IPS-20b (cell line): ENCODE data around the gene FAM50A.
"Not testable (repeated sequence)": the region's sequence is repeated elsewhere in the genome, so short reads cannot be mapped to it uniquely, and the experiment has no call there.

ENCODE experiments used
- H3K27ac ChIP-seq: one replicate; pipeline ENCODE4 v1.5.1; 2013; ENCODE audit warnings: low read length
- H3K27me3 ChIP-seq: 2 replicates; pipeline ENCODE4 v1.6.1; 2013; ENCODE audit warnings: mild to moderate bottlenecking, low read length, inconsistent platforms; ENCODE audit not compliant: insufficient read depth
- H3K36me3 ChIP-seq: 2 replicates; pipeline ENCODE4 v1.6.1; 2013; ENCODE audit warnings: low read depth, mild to moderate bottlenecking, inconsistent platforms, low read length, moderate library complexity; ENCODE audit not compliant: insufficient read depth
- H3K4me1 ChIP-seq: 2 replicates; pipeline ENCODE4 v1.6.1; 2013; ENCODE audit warnings: mild to moderate bottlenecking, control low read depth, inconsistent platforms, low read length, moderate library complexity; ENCODE audit not compliant: insufficient read depth
- H3K4me3 ChIP-seq: 2 replicates; pipeline ENCODE4 v1.5.1; 2013; ENCODE audit warnings: mild to moderate bottlenecking, low read length, inconsistent platforms
- H3K9ac ChIP-seq: 2 replicates; pipeline ENCODE4 v1.6.1; 2013; ENCODE audit warnings: low read depth, mild to moderate bottlenecking, inconsistent platforms, low read length, moderate library complexity
- H3K9me3 ChIP-seq: 2 replicates; pipeline ENCODE4 v1.6.1; 2013; ENCODE audit warnings: mild to moderate bottlenecking, low read depth, low read length, inconsistent platforms; ENCODE audit not compliant: insufficient read depth

Gene FAM50A, protein sequence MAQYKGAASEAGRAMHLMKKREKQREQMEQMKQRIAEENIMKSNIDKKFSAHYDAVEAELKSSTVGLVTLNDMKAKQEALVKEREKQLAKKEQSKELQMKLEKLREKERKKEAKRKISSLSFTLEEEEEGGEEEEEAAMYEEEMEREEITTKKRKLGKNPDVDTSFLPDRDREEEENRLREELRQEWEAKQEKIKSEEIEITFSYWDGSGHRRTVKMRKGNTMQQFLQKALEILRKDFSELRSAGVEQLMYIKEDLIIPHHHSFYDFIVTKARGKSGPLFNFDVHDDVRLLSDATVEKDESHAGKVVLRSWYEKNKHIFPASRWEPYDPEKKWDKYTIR

DNA sequence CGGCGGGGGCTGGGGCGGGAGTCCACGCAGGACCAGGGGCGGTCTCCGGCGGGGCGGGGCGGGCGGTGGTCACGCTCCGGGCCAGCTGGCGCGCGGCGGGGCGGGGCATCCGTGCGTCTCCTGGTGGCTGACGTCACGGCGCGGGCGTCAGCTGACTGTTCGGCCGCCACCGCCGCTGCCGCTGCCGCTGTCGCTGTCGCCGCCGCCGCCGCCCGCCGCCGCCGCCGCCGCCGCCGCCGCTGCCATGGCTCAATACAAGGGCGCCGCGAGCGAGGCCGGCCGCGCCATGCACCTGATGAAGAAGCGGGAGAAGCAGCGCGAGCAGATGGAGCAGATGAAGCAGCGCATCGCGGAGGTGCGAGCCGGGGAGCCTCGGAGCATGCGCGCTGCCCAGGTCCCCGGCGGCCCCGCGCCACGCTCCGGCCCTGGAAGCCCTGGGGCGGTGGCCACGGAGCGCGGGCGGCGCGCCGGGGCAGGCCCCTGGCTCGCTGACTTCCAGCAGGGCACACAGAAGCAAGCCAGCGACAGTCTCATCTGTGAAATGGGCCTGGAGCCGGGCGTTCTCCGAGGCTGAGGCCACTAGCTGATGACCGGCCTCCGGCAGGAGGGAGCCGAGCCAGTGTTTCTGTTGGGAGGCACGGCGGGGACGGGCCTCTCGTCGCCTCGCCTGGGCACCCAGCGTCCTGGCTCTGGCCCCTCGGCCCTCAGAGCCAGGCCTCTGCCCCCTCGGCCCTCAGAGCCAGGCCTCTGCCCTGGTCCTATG is at the start of gene FAM50A:
Gene FAM50A (plus strand): TSS at position 150 of the 763 bp plus-strand sequence. CDS start 95 bp downstream, at position 245.
- Histone ChIP-seq H3K9me3 (no peaks in the 10 kb centered on the region), H3K27ac (no peak within 1 kb of the TSS), H3K4me3 (peak within 1 kb of the TSS; percentile 63), H3K27me3 (no peaks in the 10 kb centered on the region), H3K9ac (peak within 1 kb of the TSS; percentile 67; the same call in 1 of the 2 replicates), H3K4me1 (no peaks in the 10 kb centered on the region), H3K36me3 (peaks cover 24% of the 10 kb centered on the region; the same call in 1 of the 2 replicates)

DNA sequence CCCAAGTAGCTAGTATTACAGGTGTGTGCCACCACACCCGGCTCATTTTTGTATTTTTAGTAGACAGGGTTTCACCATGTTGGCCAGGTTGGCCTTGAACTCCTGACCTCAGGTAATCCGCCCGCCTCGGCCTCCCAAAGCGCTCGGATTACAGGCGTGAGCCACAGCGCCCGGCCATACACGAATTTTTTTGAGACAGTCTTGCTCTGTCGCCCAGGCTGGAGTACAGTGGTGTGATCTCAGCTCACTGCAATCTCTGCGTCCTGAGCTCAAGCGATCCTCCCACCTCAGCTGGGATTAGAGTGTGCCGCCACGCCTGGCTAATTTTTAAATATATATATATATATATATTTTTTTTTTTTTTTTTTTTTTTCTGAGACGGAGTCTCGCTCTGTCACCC is 47.6 kb upstream of the FAM50A start:
- not testable (repeated sequence) for H3K9me3 ChIP-seq, H3K27me3 ChIP-seq, H3K27ac ChIP-seq, H3K9ac ChIP-seq, H3K4me3 ChIP-seq, H3K4me1 ChIP-seq
- peaks cover 28% of the 10 kb centered on the region for H3K36me3 ChIP-seq

DNA sequence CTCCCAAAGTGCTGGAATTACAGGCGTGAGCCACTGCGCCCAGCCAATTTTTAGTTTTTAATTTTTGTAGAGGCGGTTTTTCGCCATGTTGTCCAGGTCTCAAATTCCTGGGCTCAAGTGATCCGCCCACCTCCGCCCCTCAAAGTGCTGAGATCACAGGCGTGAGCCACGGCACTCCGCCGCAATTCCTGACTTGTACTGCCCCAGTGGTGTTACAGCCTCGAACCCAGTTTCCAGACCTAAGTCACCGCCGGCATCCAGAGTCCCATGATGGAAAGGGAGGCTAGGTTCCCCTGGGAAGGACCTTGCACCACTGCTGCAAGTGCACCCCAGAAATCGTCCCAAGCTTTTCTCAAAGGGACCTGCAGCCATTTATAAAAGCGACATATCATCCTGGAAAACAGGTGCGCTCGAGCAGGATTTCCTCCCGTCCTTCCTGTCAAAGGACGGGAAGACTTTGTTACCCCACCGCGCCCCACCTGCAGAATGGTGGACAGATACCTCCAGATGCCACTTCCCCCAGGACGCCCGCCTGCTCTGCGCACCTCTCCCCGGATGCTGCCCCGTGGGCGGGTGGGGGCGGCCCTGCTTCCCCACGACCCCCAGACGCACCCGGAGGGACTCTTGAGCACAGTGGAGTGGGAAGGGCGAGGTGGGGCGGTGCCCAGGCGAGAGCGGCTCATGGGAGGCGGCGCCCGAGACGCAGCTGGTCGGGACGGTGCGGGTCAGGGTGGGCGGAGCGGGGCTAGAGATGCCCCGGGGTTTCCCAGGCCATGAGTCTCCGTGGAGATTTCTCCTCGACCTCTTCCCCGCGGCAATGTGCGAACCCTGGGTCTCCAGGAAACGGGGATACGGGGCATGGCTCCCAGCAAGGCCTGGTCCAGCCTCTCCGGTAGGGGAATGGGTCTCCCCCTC is 46.7 kb upstream of the FAM50A start:
- H3K27me3 ChIP-seq = no peaks in the 10 kb centered on the region
- H3K4me1 ChIP-seq = no peaks in the 10 kb centered on the region; the same call in 1 of the 2 replicates
- no peaks in the 10 kb centered on the region for H3K9me3 ChIP-seq
- peaks cover 28% of the 10 kb centered on the region for H3K36me3 ChIP-seq
- peak overlapping the region; percentile 99 for H3K9ac ChIP-seq
- peak overlapping the region; percentile 84 for H3K27ac ChIP-seq
- peak overlapping the region; percentile 92 for H3K4me3 ChIP-seq

DNA sequence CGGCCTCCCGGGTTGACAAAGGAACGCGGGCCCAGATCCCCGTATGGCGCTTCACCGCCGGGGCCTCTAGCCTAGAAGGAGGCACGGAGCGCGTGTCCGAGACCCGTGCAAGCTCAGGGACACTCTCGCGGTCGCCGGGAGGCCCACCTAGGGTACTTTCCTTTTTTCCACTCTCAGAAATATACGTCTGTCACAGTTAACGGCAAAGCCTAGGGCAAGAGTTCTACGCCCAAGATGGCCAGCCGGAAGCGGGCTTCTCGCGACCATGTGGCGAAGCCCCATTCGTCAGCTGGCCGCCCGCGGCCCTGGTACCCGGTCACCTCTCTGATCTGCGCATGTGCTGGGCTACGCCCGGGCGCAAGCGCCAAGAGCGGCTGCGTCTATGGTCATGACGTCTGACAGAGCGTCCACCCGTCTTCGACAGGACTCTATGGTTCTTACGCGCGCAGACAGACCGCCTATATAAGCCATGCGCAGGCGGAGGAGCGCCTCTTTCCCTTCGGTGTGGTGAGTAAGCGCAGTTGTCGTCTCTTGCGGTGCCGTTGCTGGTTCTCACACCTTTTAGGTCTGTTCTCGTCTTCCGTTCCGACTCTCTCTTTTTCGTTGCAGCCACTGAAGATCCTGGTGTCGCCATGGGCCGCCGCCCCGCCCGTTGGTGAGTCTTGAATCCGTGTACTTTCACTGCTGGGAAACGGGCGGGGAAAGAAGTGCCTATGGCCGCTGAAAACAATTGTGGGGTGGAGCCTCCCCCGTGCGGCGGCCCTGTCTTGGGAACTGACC is 45.9 kb upstream of the FAM50A start, which contains the start of gene RPL10:
Gene RPL10 (plus strand): TSS at position 490 of the 780 bp plus-strand sequence. CDS start 143 bp downstream, at position 633.
- Histone ChIP-seq H3K9me3 (no peaks in the 10 kb centered on the region), H3K27ac (peak within 1 kb of the TSS; percentile 91), H3K4me3 (peak within 1 kb of the TSS; percentile 92), H3K4me1 (no peaks in the 10 kb centered on the region; the same call in 1 of the 2 replicates), H3K36me3 (peaks cover 28% of the 10 kb centered on the region), H3K27me3 (no peaks in the 10 kb centered on the region), H3K9ac (peak within 1 kb of the TSS; percentile 99)

DNA sequence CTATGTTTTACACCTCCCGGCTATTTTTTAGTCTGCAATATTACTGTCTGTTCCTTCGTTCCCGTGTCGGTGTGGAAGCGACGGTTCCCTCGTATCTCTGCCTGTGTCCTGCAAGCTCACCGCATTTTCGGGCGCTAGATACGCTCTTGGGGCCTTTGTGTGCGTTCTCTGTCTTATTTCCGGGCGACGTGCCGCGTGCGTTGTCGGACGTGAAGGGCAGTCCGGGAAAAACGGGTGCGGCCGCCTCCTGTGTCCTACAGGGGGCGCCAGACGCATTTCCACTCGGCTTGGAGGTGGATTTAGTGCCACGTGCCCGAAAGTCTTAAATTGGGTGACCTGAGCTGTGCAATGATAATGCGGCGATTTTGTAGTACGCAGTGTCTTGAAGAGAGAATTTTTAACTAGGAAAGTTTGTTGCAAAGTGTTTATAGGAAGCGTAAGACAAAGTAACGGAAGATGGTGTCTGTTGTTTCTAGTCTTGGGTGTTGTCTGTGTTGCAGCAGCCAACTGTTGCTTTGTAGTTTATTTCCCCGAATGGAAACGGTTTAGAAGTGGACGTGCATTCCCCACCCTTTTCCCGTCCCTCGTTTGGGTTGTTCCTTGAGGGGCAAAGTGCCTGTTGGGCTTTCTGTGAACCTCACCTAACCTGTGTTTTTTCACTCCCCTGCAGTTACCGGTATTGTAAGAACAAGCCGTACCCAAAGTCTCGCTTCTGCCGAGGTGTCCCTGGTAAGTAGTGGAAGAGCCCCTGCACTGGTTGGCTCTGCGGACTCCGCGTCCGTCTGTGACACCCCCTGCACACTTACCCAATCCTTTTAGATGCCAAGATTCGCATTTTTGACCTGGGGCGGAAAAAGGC is 45.0 kb upstream of the FAM50A start:
- peak overlapping the region; percentile 91 for H3K27ac ChIP-seq
- H3K4me1 ChIP-seq = no peaks in the 10 kb centered on the region; the same call in 1 of the 2 replicates
- H3K4me3 ChIP-seq = peak overlapping the region; percentile 92
- peak overlapping the region; percentile 99 for H3K9ac ChIP-seq
- peaks cover 28% of the 10 kb centered on the region for H3K36me3 ChIP-seq
- H3K27me3 ChIP-seq = no peaks in the 10 kb centered on the region
- no peaks in the 10 kb centered on the region for H3K9me3 ChIP-seq

DNA sequence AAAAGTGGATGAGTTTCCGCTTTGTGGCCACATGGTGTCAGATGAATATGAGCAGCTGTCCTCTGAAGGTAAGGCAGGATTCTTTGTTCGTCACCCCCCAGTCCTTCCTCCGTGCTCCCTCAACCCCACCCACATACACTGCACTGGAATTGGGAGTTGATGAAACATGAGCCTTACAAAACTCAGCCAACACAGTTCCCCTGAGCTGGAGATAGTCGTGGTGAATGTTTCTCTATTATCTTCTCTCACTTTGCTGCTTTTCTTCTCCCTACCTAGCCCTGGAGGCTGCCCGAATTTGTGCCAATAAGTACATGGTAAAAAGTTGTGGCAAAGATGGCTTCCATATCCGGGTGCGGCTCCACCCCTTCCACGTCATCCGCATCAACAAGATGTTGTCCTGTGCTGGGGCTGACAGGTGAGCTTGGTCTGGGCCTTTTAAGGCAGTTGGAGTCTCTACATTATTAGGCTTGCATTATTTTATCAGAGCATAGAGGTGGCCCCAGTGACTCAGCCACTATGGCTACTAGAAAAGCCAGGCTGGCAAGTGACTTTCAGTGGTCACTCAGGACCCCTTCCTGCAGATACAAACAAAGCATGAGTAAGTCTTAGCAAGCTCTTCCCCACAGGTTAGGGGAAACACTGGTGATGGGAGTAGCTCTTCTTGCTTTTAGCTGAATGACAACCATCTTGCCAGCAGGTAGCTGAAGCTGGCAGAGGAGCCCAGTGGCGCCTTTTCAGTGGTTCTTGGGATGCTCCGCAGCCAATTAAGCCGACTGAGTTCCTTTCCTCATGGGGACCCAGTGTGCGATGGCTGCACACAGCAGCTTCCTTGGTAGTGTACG is 44.2 kb upstream of the FAM50A start:
- Histone ChIP-seq H3K27me3 (no peaks in the 10 kb centered on the region), H3K9ac (peak overlapping the region; percentile 99), H3K36me3 (peaks cover 28% of the 10 kb centered on the region), H3K27ac (peak overlapping the region; percentile 91), H3K9me3 (no peaks in the 10 kb centered on the region), H3K4me1 (no peaks in the 10 kb centered on the region; the same call in 1 of the 2 replicates), H3K4me3 (peak overlapping the region; percentile 92)

DNA sequence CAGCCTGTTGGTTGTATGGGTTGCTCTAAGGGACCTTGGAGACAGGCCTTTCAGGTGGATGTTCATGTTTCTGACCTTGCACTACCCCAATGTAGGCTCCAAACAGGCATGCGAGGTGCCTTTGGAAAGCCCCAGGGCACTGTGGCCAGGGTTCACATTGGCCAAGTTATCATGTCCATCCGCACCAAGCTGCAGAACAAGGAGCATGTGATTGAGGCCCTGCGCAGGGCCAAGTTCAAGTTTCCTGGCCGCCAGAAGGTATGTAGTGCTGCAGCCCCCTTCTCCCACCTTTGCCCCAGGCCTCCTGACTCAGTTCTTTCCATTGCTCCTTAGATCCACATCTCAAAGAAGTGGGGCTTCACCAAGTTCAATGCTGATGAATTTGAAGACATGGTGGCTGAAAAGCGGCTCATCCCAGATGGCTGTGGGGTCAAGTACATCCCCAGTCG is 43.5 kb upstream of the FAM50A start:
- H3K27me3 ChIP-seq, H3K4me1 ChIP-seq, H3K27ac ChIP-seq, H3K9me3 ChIP-seq, H3K4me3 ChIP-seq: not testable (repeated sequence)
- Histone ChIP-seq H3K9ac (peak overlapping the region; percentile 99; the same call in 1 of the 2 replicates), H3K36me3 (peaks cover 28% of the 10 kb centered on the region)

DNA sequence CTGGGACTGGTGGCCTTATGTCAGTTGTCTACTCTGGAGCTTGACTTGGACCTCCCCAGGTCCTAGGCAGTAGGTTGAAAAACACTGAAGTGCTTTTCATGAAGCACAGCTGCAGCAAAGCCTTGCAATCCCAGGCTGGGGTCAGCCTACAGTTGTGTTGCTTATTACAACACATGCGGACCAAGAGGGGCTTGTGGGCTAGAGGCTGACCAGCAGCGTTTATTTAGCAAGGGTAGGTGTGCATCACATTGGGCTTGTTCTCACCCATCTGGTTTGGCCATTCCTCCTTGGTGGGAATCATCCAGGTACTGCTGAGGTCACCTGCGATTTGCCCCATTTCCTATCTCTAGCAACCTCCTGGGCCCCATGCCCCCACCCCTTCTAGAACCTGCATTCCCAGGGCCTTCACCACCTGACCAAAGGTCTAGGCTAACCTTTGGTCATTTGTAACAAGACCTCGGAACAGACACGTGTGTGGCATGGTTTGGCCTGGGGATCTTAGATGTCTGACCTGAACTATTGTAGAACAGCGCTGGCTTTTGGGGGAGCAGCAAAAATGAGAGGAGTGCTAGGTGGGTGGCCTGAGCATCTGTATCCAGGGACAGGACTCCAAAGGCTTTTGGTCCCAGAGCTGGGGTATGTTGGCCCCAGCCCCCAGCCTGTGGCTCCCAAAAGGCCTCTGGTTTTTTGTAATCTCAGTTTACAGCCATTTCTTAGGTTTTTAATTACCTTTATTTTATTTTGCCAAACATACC is 42.7 kb upstream of the FAM50A start:
- no peaks in the 10 kb centered on the region for H3K9me3 ChIP-seq
- no peak overlapping the region for H3K4me3 ChIP-seq
- H3K27ac ChIP-seq = no peak overlapping the region
- H3K27me3 ChIP-seq = no peaks in the 10 kb centered on the region
- H3K36me3 ChIP-seq = peaks cover 28% of the 10 kb centered on the region
- H3K9ac ChIP-seq = no peak overlapping the region
- no peaks in the 10 kb centered on the region; the same call in 1 of the 2 replicates for H3K4me1 ChIP-seq
